NCI-H524 (cell line): ENCODE measurements around the gene DRAXIN.

Experiments used
- DNase-seq, 2 experiments: peaks; one replicate each; lab custom pipeline; 2025; lab: John Stamatoyannopoulos, UW

The DRAXIN gene

DNA sequence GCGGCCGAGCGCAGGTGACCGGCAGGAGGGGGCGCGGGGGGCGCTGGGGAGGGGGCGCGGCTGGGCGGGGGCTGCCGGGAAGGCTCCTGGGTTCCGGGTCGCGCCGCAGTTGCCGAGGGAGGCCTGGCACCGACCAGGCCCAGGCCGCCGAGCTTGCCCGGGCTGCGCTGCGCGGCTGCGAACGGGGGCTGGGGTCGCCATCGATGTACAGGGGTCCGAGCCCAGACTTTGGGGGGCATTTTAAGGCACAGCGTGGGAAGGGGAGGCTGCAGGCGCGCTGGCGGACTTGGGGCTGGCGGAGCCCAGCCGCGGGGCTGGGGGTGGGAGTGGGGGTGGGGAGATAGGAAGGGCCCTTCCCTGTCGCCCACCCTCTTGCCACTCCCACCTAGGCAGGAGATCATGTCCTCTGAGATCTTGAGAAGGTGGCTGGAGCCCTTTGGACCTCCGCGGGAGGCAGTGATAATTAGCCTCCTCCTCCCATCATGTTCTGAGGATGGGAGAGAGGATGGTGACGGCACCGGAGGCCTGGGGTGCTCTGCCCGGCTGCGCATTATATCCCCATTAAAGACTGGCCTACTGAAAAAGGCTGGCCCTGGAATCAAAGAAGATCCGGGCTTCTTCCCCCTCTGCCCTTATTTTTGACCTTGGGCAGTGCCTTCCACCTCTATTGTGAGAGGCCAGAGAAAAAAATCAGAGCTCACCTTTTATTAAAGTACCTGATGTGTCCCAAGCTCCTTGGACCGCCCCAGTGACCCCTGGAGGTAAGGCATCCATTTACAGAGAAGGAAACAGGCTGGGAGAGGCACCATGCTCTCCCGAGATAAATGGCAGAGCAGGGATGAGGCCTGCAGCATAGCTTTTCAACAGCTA, 36.3 kb upstream of the DRAXIN start:
- DNase-seq: no peak

DNA sequence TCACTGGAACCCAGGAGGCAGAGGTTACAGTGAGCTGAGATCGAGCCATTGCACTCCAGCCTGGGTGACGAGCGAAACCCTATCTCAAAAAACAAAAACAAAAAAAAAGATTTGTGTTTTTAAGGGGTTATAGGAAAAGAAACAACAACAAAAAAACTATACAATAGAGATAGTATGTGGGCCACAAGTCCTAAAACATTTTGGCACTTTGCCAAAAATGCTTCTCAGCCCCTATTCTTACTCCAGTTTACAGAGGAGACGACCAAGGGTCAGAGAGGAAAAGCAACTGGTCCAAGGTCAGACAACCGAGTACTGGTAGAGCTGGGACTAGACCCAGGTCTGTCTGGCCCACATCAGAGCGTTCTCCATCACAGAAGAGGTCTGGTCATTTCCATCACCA, 33.9 kb upstream of the DRAXIN start:
- no peak for DNase-seq

GRCh38 chr1:11658542-11658941, 33.0 kb upstream of the DRAXIN start:
- DNase-seq: peak in 1 of 2 experiments; percentile 12

DNA sequence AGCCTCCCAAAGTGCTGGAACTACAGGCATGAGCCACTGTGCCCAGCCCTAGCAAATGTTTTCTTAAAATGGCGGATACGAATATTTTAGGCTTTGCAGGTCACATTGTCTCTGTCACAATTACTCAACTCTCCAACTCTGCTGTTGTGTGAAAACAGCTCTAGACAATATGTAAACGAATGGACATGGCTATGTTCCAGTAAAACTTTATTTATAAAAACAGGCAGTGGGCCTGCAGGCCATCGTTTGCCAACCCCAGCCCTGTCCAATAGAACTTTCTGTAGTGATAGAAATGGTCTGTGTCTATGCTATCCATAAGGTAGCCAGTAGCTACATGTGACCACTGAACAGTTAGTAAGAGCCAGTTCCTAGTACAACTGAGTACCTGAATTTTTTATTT, 31.8 kb upstream of the DRAXIN start:
- no peak for DNase-seq

- no peak for DNase-seq
These were observed 30.4 kb upstream of the DRAXIN start for GRCh38 chr1:11661103-11661502.

GRCh38 chr1:11664336-11665065, 27.0 kb upstream of the DRAXIN start:
- no peak for DNase-seq

DNA sequence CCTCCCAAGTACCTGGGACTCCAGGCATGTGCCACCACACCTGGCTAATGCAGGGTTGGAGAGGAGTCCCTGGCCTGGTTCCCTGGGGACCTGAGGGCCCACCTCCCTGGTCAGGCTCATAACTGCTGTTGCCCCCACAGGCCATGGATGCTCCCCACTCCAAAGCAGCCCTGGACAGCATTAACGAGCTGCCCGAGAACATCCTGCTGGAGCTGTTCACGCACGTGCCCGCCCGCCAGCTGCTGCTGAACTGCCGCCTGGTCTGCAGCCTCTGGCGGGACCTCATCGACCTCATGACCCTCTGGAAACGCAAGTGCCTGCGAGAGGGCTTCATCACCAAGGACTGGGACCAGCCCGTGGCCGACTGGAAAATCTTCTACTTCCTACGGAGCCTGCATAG, 23.0 kb upstream of the DRAXIN start:
- DNase-seq: no peak

- no peak for DNase-seq
These were observed 20.8 kb upstream of the DRAXIN start for GRCh38 chr1:11670747-11671146.

DNA sequence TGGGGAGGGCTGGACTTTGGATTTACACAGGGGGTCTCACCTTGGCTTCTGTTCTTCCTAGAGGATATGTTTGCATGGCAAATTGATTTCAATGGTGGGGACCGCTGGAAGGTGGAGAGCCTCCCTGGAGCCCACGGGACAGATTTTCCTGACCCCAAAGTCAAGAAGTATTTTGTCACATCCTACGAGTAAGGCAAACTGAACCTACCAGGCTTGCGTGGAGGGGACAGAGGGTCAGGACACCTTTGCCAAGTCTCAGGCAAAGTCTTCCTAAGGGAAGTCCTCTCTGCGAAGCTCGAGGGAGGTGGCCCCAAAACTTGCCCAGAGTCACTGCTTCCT, 20.3 kb upstream of the DRAXIN start:
- DNase-seq: no peak

GRCh38 chr1:11671544-11672286, 19.8 kb upstream of the DRAXIN start:
- no peak for DNase-seq

DNA sequence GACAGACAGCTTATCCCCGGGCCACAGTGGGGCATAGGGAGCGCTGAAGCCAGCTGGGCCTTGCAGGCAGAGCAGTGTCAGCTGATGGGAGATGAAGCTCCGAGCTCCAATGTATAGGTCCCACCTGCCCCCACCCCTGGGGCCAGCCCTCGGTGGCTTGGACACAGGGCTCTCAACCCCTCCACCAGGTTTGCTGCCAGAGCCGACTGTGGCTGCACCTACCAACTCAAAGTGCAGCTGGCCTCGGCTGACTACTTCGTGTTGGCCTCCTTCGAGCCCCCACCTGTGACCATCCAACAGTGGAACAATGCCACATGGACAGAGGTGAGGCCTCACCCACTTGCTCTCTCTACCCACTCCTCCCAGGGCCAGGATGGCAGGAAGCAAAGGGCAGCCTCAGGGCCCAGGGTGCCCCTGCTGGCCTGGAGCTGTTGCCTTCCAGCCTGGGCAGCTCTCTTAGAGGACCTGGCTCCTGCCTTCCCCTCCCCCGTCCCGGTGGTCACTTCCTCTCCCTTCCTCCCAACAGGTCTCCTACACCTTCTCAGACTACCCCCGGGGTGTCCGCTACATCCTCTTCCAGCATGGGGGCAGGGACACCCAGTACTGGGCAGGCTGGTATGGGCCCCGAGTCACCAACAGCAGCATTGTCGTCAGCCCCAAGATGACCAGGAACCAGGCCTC, 18.3 kb upstream of the DRAXIN start:
- DNase-seq: no peak

DNA sequence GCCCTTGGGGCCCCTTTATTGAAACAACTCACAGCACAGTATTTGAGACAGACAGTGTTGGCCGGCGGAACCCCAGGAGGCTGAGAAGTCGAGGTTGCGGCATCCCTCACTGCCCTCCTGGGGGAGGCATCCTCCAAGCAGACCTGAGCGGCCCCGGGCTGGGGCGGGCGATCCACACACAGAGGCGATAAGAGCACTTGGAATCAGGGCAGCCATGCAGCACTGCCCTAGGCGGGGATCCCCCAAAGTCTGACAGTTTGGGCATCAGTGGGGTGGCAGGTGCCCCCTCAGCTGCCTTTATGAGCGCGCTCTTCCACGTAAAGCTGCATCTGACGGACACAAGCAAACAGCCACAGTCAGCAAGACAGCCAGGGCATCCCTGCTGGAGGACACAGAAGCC, 17.0 kb upstream of the DRAXIN start:
- DNase-seq: no peak

DNA sequence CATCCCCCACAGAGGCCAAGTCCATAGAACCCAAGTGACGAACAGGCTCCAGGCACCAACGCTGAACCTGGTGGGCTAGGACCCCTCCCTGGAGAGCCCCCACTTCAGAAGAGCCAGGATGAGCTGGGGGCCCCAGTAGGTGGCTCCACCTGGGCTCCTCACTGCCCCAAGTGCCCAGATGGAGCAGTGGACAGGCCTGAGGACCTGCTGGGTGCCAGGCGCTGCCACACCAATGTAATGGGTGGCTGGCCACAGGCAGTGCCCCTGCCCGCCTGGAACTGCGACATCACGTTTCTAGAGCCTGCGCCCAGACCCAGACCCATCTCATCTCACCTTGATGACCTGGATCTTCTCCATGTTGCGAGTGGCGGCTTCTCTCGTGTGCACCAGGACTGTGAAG, 16.2 kb upstream of the DRAXIN start:
- DNase-seq: no peak

GRCh38 chr1:11676386-11677103, 15.0 kb upstream of the DRAXIN start:
- no peak for DNase-seq

GRCh38 chr1:11678442-11678841, 13.1 kb upstream of the DRAXIN start:
- DNase-seq: no peak

DNA sequence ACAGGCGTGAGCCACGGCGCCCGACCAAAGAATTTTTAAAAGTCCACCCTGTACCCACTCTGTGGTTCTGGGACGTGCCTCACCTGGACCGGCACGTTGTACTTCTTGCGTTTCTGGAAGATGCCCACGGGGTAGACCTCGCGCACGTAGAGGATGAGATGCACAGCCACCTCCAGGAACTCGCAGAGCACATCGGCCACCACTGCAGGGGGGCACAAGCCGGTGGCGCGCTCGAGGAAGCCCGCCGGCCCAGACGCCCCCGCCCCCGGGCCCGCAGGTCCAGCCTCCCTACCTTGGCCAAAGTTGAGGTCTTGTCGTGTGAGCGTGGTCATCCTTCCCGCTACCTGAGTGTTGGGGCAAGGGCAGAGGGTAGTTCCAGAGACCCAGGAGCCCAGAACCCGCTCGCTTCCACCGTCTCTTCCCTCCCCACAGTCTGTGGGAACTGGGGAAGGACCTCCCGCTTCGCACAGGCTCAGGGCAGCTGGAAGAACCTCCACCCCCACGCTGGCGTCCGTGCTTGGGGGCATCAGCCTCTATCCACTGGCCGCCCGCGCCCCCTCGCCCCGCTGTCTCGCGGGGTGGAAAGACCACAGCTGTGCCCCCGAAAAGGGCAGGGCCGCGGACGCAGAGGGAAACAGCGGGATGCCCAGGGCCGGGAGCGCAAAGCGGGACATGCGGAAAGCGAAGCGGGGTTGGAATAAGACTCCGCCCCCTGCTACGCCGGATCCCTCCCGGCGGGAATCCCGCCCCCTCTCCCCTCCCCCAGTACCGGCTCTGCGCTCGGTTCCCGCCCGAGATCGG, 11.0 kb upstream of the DRAXIN start:
- peak in 1 of 2 experiments; percentile 46 for DNase-seq

GRCh38 chr1:11681071-11681771, 10.3 kb upstream of the DRAXIN start, which contains the start of gene MAD2L2:
Gene MAD2L2, minus strand, starts transcription at chr1:11681148. Its CDS starts 547 bp downstream, at chr1:11680601.
- DNase-seq: peak; percentile 52 to 71

- no peak for DNase-seq
These were observed 9.2 kb upstream of the DRAXIN start for GRCh38 chr1:11682287-11682771.

- no peak for DNase-seq
These were observed 8.7 kb upstream of the DRAXIN start for GRCh38 chr1:11682799-11683198.

DNA sequence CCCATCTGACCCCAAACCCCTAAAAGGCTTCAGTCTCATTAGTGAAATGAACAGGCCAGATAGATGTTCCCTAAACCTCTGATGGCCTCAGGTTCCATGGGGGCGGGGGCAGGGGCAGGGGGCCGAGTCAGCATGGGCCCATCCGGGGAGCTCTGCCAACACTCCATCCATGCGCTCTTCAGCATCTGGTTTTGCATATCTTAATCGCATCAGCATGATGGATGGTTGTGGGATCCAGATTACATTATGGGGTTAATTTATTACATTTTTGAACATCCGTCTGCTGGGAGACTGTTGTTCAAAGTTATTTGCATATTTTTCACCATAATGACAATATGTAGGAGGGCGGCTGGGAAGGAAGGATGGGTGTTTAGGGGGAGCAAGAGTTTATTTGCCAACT, 7.4 kb upstream of the DRAXIN start:
- peak; percentile 14 to 44 for DNase-seq
